Measurements from ENCODE around the gene TK1.
"Not testable (repeated sequence)": the region's sequence is repeated elsewhere in the genome, so short reads cannot be mapped to it uniquely, and the experiment has no call there.

Gene TK1

GRCh38 chr17:78186692-78187595 is at the start of gene TK1, which contains the start of gene AFMID:
Gene TK1 (minus strand): TSS chr17:78187052. CDS start chr17:78186994, 58 bp downstream.
Gene AFMID (plus strand): TSS chr17:78187362. CDS start chr17:78187371, 9 bp downstream.
- peak; percentile 65 for DNase-seq (ENCODE audit: low read depth)

GRCh38 chr17:78235885-78236284 is 49.0 kb upstream of the TK1 start:
- DNase-seq (ENCODE audit: low read depth) = no peak

- DNase-seq (ENCODE audit: low read depth) = not testable (repeated sequence)
Measured at GRCh38 chr17:78235022-78235421, 48.2 kb upstream of the TK1 start.

- no peak for DNase-seq (ENCODE audit: low read depth)
Measured at GRCh38 chr17:78234261-78234865, 47.5 kb upstream of the TK1 start.

GRCh38 chr17:78233678-78234077 is 46.8 kb upstream of the TK1 start:
- DNase-seq (ENCODE audit: low read depth) = no peak

- no peak for DNase-seq (ENCODE audit: low read depth)
Measured at GRCh38 chr17:78232859-78233173, 46.0 kb upstream of the TK1 start.

GRCh38 chr17:78231991-78232858 is 45.4 kb upstream of the TK1 start:
- no peak for DNase-seq (ENCODE audit: low read depth)

GRCh38 chr17:78230996-78231935 is 44.4 kb upstream of the TK1 start, which contains the start of gene TMEM235:
Gene TMEM235 (plus strand): TSS chr17:78231631. CDS start chr17:78232024, 393 bp downstream.
- DNase-seq (ENCODE audit: low read depth) = no peak

GRCh38 chr17:78230252-78230962 is 43.6 kb upstream of the TK1 start:
- DNase-seq (ENCODE audit: low read depth) = no peak

- no peak for DNase-seq (ENCODE audit: low read depth)
Measured at GRCh38 chr17:78228176-78228575, 41.3 kb upstream of the TK1 start.

GRCh38 chr17:78227455-78227916 is 40.6 kb upstream of the TK1 start:
- no peak for DNase-seq (ENCODE audit: low read depth)

GRCh38 chr17:78226759-78227454 is 40.1 kb upstream of the TK1 start:
- DNase-seq (ENCODE audit: low read depth) = no peak

- DNase-seq (ENCODE audit: low read depth) = no peak
Measured at GRCh38 chr17:78226055-78226758, 39.4 kb upstream of the TK1 start.

GRCh38 chr17:78225088-78225865 is 38.4 kb upstream of the TK1 start:
- DNase-seq (ENCODE audit: low read depth) = no peak

GRCh38 chr17:78224231-78225087 is 37.6 kb upstream of the TK1 start:
- no peak for DNase-seq (ENCODE audit: low read depth)

GRCh38 chr17:78223765-78224164 is 36.9 kb upstream of the TK1 start:
- DNase-seq (ENCODE audit: low read depth) = no peak

GRCh38 chr17:78223061-78223460 is 36.2 kb upstream of the TK1 start:
- DNase-seq (ENCODE audit: low read depth) = no peak
